ENCODE measurements around the gene NKIRAS2.

NKIRAS2 gene

GRCh38 chr17:42016941-42017865 lies 2.7 kb upstream of the NKIRAS2 start, which contains the start of gene DNAJC7:
Gene DNAJC7 (minus strand): TSS chr17:42017439. CDS start chr17:42017416, 23 bp downstream.
- no peak for TF ChIP-seq REST (IDR thresholded peaks at IDR 0.05; ENCODE audit: low read depth)
- TF ChIP-seq ZBTB7A (IDR thresholded peaks at IDR 0.05; ENCODE audit: low read depth): peak; percentile 81
- no peak for TF ChIP-seq CEBPB (IDR thresholded peaks at IDR 0.05)
- TF ChIP-seq YY1 (IDR thresholded peaks at IDR 0.05; ENCODE audit: low read depth): peak; percentile 99
- peak; percentile 98 for TF ChIP-seq TAF1 (IDR thresholded peaks at IDR 0.05; ENCODE audit: low read depth)
- peak; percentile 44; the same call in 1 of the 2 replicates for TF ChIP-seq CREB1 (IDR thresholded peaks at IDR 0.05; ENCODE audit: low read depth)
- peak; percentile 63 for TF ChIP-seq USF1 (IDR thresholded peaks at IDR 0.05)
- TF ChIP-seq RAD21 (IDR thresholded peaks at IDR 0.05; ENCODE audit: low read depth): no peak
- peak; percentile 94 for TF ChIP-seq EGR1 (IDR thresholded peaks at IDR 0.05)
- TF ChIP-seq TEAD4 (IDR thresholded peaks at IDR 0.05): no peak; the same call in 1 of the 2 replicates
- TF ChIP-seq TCF12 (IDR thresholded peaks at IDR 0.05; ENCODE audit: low read depth): no peak
- no peak for TF ChIP-seq EP300 (IDR thresholded peaks at IDR 0.05; ENCODE audit: borderline replicate concordance)
- TF ChIP-seq FOXM1 (IDR thresholded peaks at IDR 0.05; ENCODE audit: borderline replicate concordance, low read depth): no peak
- no peak for TF ChIP-seq NFIC (IDR thresholded peaks at IDR 0.05)
- peak; percentile 38 for TF ChIP-seq MAX (IDR thresholded peaks at IDR 0.05)

- TF ChIP-seq ZBTB7A (IDR thresholded peaks at IDR 0.05; ENCODE audit: low read depth): no peak
- no peak for TF ChIP-seq FOXM1 (IDR thresholded peaks at IDR 0.05; ENCODE audit: borderline replicate concordance, low read depth)
- no peak for TF ChIP-seq TEAD4 (IDR thresholded peaks at IDR 0.05)
- TF ChIP-seq RAD21 (IDR thresholded peaks at IDR 0.05; ENCODE audit: low read depth): no peak
- no peak for TF ChIP-seq EGR1 (IDR thresholded peaks at IDR 0.05)
- no peak for TF ChIP-seq CEBPB (IDR thresholded peaks at IDR 0.05)
- TF ChIP-seq MAX (IDR thresholded peaks at IDR 0.05): no peak; the same call in 1 of the 2 replicates
- no peak for TF ChIP-seq YY1 (IDR thresholded peaks at IDR 0.05; ENCODE audit: low read depth)
- no peak for TF ChIP-seq REST (IDR thresholded peaks at IDR 0.05; ENCODE audit: low read depth)
- no peak for TF ChIP-seq EP300 (IDR thresholded peaks at IDR 0.05; ENCODE audit: borderline replicate concordance)
- TF ChIP-seq NFIC (IDR thresholded peaks at IDR 0.05): no peak
Observed at GRCh38 chr17:42017866-42018200, 2.1 kb upstream of the NKIRAS2 start.

- TF ChIP-seq RAD21 (IDR thresholded peaks at IDR 0.05; ENCODE audit: low read depth) (no peak), YY1 (IDR thresholded peaks at IDR 0.05; ENCODE audit: low read depth) (no peak), TCF12 (IDR thresholded peaks at IDR 0.05; ENCODE audit: low read depth) (no peak), REST (IDR thresholded peaks at IDR 0.05; ENCODE audit: low read depth) (no peak), TEAD4 (IDR thresholded peaks at IDR 0.05) (no peak), NFIC (IDR thresholded peaks at IDR 0.05) (no peak), USF1 (IDR thresholded peaks at IDR 0.05) (no peak), TAF1 (IDR thresholded peaks at IDR 0.05; ENCODE audit: low read depth) (no peak), CREB1 (IDR thresholded peaks at IDR 0.05; ENCODE audit: low read depth) (no peak), FOXM1 (IDR thresholded peaks at IDR 0.05; ENCODE audit: borderline replicate concordance, low read depth) (no peak), ZBTB7A (IDR thresholded peaks at IDR 0.05; ENCODE audit: low read depth) (no peak), EP300 (IDR thresholded peaks at IDR 0.05; ENCODE audit: borderline replicate concordance) (no peak), EGR1 (IDR thresholded peaks at IDR 0.05) (no peak), CEBPB (IDR thresholded peaks at IDR 0.05) (no peak), MAX (IDR thresholded peaks at IDR 0.05) (no peak)
Observed at GRCh38 chr17:42018339-42018738, 1.6 kb upstream of the NKIRAS2 start.

All from Ishikawa (cell line).